AG09319 (cell line): ENCODE results near the gene ABCB7.
"Not testable (repeated sequence)": the region's sequence is repeated elsewhere in the genome, so short reads cannot be mapped to it uniquely, and the experiment has no call there.

Experiments
- DNase-seq: peaks from one replicate; pipeline ENCODE4 v3.0.0-alpha.2; 2010; ENCODE audit warnings: low read depth; ENCODE audit errors: extremely low read depth
- CTCF ChIP-seq: IDR thresholded peaks from 2 replicates; pipeline ENCODE4 v1.5.1; 2011; ENCODE audit warnings: low read depth, mild to moderate bottlenecking, inconsistent platforms, low read length, moderate library complexity

ABCB7 gene

GRCh38 chrX:75084757-75085156 lies 71.3 kb downstream of the ABCB7 start:
- TF ChIP-seq CTCF, result no peak
- DNase-seq, result no peak

- no peak for DNase-seq
- no peak for TF ChIP-seq CTCF
Measured at GRCh38 chrX:75076429-75076828, 79.7 kb downstream of the ABCB7 start.

- no peak for DNase-seq
Measured at GRCh38 chrX:75074475-75074874, 81.6 kb downstream of the ABCB7 start.

GRCh38 chrX:75071334-75071733 lies 84.7 kb downstream of the ABCB7 start:
- no peak for DNase-seq
- no peak for TF ChIP-seq CTCF

More at GRCh38 chrX:75074475-75074874, 81.6 kb downstream of the ABCB7 start:
- no peak for TF ChIP-seq CTCF

- TF ChIP-seq CTCF, result no peak
- no peak for DNase-seq
Measured at GRCh38 chrX:75067931-75068330, 88.2 kb downstream of the ABCB7 start.

- TF ChIP-seq CTCF, result no peak
- no peak for DNase-seq
Measured at GRCh38 chrX:75061701-75062100, 94.4 kb downstream of the ABCB7 start.

GRCh38 chrX:75051047-75051446 lies 105.0 kb downstream of the ABCB7 start:
- no peak for DNase-seq
- no peak for TF ChIP-seq CTCF

- no peak for DNase-seq
- no peak for TF ChIP-seq CTCF
Measured at GRCh38 chrX:75045369-75045768, 110.7 kb downstream of the ABCB7 start.

GRCh38 chrX:75044142-75044541 lies 111.9 kb downstream of the ABCB7 start:
- not testable (repeated sequence) for DNase-seq
